ENCODE results near the gene HIRA.
"Not testable (repeated sequence)": the region's sequence is repeated elsewhere in the genome, so short reads cannot be mapped to it uniquely, and the experiment has no call there.

Gene HIRA

DNA sequence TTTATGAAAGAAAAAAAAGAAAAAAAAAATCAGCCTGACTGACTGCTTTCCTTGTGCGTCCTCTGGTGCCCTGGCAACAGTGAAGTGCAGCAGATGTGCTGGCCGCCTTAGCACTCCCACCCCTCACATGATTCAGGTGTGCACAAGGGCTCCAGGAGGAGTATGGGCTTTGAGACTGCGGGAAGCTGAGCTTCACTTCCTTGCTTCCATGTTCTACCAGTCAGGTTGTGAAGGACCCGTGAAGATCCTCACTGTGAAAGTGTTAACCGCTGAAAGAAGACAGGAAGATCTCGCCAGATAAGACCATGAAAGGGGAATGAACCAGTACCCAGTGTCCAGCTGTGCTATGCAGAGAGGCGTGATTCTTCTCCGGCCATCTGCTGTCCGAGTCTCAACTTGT lies 48.2 kb downstream of the HIRA start:
- Mint-ChIP-seq H3K4me3 (no peak overlapping the region), H3K4me1 (no peaks in the 10 kb centered on the region), H3K36me3 (peaks cover 30 to 50% of the 10 kb centered on the region in 2 donors), H3K27me3 (no peaks in the 10 kb centered on the region), H3K9me3 (no peaks in the 10 kb centered on the region), H3K27ac (no peak overlapping the region)
- DNase-seq (no peak), ATAC-seq (replicated peaks) (no peak)

DNA sequence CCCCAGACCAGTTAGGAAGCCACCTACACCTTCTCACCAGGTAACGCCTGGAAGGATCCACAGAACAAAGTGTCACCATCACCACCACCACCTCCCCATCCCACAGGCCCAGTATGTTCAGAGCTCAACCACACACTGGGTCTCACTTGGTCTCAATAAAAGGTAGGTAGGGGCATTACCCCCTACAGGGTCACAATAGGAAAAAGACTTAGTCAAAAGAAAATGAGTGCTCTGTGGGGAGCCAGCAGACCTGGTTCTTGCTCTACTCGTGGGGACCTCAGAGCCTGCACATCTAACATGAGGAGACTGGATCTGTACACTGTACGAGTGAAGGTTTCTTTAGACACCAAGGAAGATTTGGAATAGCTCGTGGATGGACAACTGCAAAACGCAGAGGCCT lies 49.3 kb downstream of the HIRA start:
- Mint-ChIP-seq H3K9me3 (no peaks in the 10 kb centered on the region), H3K36me3 (peaks cover 30 to 54% of the 10 kb centered on the region in 2 donors), H3K4me3 (no peak overlapping the region), H3K27ac (no peak overlapping the region), H3K27me3 (no peaks in the 10 kb centered on the region), H3K4me1 (no peaks in the 10 kb centered on the region)
- ATAC-seq (replicated peaks) (no peak), DNase-seq (no peak)

DNA sequence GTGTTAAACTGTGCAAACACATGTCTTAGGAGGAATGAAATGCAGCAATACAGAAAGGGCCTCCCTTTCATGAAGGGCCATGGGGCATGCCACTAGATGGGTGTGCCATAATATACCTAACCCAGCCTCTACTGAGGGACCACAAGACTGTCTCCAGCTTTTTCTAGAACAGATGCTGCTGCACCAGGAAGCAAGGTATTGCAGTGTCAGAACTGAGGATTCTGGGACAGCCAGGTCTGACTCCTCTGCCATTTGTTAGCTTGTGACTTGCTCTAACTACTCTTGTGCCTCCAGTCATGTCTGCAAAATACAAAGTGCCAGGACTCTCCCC lies 53.2 kb downstream of the HIRA start:
- Mint-ChIP-seq H3K27ac (no peak overlapping the region), H3K36me3 (peaks cover 37 to 62% of the 10 kb centered on the region in 2 donors), H3K4me1 (no peaks in the 10 kb centered on the region), H3K9me3 (no peaks in the 10 kb centered on the region), H3K4me3 (no peak overlapping the region), H3K27me3 (no peaks in the 10 kb centered on the region)
- no peak for ATAC-seq (replicated peaks)
- DNase-seq = no peak

DNA sequence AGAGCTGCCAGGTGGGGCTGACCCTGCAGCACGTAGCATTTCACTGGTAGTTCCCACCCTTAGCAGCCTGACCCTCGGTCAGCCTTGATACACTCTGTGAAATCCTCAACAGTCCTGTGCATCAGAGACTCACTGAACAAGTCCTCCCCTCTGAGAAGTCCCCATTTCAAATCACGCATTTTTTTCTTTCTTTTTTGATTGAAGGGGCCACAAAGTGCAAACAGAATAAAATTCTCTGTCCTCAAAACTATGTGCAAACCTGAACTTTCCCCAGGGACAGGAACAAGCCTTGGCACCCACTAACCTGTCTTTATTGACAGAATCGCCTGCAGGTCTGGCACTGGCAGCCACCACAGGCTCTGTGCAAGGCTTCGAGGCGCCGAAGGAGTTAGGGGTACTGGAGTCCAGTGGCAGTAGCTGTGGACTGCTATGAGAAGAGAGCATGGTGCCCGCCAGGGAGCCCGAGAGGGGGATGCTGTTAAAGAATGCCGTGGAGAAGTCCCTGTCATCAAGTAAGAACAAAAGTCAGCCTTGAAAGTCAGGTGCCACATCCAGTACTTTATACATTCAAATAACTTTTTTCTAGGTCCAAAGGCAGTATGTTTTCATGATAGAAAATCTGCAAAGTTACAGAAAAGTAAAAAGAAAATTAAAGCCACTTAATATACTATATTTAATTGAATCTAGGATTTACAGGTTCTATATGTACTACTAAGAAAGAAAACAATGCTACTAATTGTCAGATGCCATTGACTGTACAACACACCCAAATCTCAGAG lies 53.8 kb downstream of the HIRA start:
- H3K27ac Mint-ChIP-seq = no peak overlapping the region
- peaks cover 38 to 62% of the 10 kb centered on the region in 2 donors for H3K36me3 Mint-ChIP-seq
- H3K4me3 Mint-ChIP-seq = no peak overlapping the region
- no peaks in the 10 kb centered on the region for H3K9me3 Mint-ChIP-seq
- H3K27me3 Mint-ChIP-seq = no peaks in the 10 kb centered on the region
- H3K4me1 Mint-ChIP-seq = no peaks in the 10 kb centered on the region
- DNase-seq (no peak), ATAC-seq (replicated peaks) (no peak)

DNA sequence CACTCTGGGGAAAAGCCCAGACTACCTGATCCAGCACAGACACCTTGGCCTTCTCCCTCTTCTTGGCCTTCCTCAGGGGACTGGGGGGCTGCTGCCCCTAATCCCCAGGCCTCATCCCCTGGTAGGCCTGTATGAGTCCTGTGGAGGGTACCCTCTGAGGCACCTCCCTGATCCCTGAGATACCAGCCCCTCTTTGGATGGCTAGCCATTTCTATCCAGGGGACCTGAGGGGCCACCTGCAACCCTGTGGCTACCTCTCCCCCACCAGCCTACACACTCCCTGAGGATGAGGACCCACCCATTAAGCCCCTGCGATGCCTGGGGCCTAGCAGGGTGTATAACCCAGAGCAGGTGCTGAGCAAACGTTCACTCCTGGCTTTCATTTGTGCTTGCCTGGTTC lies 54.6 kb downstream of the HIRA start:
- Mint-ChIP-seq H3K4me3 (no peak overlapping the region), H3K27ac (peak overlapping the region; percentile 33), H3K4me1 (no peaks in the 10 kb centered on the region), H3K27me3 (no peaks in the 10 kb centered on the region), H3K9me3 (no peaks in the 10 kb centered on the region), H3K36me3 (peaks cover 31 to 56% of the 10 kb centered on the region in 2 donors)
- ATAC-seq (replicated peaks) (no peak), DNase-seq (no peak)

DNA sequence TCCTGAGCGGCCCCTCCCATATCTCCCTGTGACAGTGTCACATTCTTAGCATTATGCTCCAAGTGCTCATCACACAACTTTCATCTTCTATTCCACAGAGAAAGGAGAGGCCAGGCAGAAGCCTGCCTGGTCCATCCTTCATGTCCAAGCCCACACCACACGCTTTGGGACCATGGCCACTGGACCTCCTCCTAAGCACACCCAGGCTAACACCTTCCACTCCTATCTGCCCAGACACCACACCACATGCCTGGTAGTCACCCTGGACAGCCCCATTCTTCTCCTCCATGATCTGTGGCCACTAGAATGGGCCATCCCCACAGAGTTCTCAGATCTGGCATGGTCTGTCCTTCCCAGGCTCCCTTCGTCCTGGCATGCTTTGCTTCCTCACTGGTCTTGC lies 55.3 kb downstream of the HIRA start:
- Mint-ChIP-seq H3K27me3 (no peaks in the 10 kb centered on the region), H3K9me3 (no peaks in the 10 kb centered on the region), H3K27ac (peak overlapping the region; percentile 86), H3K4me1 (no peaks in the 10 kb centered on the region), H3K36me3 (peaks cover 34 to 57% of the 10 kb centered on the region in 2 donors), H3K4me3 (no peak overlapping the region)
- DNase-seq (no peak), ATAC-seq (replicated peaks) (no peak)

DNA sequence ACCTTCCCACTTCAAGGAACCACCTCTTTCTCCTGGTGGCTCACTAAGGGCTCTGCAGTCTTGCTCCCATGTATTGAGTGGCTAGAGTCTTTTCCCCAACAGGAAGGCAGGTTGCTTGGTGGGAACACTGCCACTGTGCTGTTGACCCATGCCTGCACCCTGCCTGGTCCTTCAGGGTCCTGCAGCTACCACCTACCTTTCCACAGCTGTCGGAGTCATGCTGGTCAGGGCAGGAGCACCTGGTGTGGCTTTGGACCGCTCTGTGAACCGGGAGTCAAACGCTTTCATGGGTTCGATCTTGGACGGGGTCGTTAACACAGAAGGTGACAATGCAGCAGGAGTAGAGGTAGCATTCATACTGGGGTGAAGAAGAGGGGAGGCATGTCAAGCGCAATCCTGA lies 56.1 kb downstream of the HIRA start:
- Mint-ChIP-seq H3K4me3 (no peak overlapping the region), H3K9me3 (no peaks in the 10 kb centered on the region), H3K4me1 (no peaks in the 10 kb centered on the region), H3K36me3 (peaks cover 34 to 62% of the 10 kb centered on the region in 2 donors), H3K27ac (peak overlapping the region; percentile 52), H3K27me3 (no peaks in the 10 kb centered on the region)
- no peak for DNase-seq
- no peak for ATAC-seq (replicated peaks)

DNA sequence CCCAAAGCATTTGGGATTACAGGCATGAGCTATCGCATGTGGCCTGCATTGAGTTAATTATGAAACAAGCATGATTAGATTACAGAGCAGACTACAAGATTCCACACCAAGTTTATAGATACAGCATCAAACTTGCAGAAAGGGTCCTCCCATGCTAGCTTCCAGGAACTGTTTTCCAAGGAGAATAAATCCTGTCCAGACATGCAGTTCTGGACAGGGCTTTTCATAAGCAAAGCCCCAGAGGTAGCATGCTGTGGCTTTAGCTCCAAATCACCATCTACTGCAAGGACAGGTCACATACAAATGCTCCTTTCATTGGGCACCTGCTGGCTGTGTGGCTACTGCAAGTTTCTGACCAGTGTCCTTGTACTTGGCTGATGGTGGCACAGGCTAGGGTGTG lies 57.1 kb downstream of the HIRA start:
- DNase-seq = no peak
- Mint-ChIP-seq H3K36me3 (peaks cover 34 to 62% of the 10 kb centered on the region in 2 donors), H3K9me3 (no peaks in the 10 kb centered on the region), H3K27ac (no peak overlapping the region), H3K4me3 (no peak overlapping the region), H3K4me1 (no peaks in the 10 kb centered on the region), H3K27me3 (no peaks in the 10 kb centered on the region)
- ATAC-seq (replicated peaks) = no peak

DNA sequence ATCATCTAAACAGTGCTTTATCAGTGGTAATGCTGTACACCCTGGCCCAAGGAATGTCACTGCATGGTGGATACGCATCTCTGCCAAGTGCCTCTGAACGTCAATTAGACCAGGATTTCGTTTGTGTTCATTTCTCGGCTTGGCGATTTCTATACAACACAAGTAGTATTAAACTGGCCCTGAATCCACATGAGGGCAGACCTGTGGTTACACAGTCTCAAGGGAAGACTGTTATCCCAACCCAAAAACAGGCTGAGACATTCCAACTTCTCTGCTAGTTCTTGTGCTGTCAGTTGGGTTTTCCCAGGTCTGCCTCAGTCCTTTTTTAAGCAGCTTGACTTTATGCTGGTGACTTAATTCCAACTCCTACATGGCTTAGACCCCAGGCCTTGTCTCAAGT lies 58.1 kb downstream of the HIRA start:
- H3K4me3 Mint-ChIP-seq = no peak overlapping the region
- H3K36me3 Mint-ChIP-seq = peaks cover 42 to 70% of the 10 kb centered on the region in 2 donors
- H3K27me3 Mint-ChIP-seq = no peaks in the 10 kb centered on the region
- peaks cover 5 to 9% of the 10 kb centered on the region in 2 donors for H3K4me1 Mint-ChIP-seq
- DNase-seq = no peak
- no peaks in the 10 kb centered on the region for H3K9me3 Mint-ChIP-seq
- ATAC-seq (replicated peaks) = no peak
- no peak overlapping the region for H3K27ac Mint-ChIP-seq

DNA sequence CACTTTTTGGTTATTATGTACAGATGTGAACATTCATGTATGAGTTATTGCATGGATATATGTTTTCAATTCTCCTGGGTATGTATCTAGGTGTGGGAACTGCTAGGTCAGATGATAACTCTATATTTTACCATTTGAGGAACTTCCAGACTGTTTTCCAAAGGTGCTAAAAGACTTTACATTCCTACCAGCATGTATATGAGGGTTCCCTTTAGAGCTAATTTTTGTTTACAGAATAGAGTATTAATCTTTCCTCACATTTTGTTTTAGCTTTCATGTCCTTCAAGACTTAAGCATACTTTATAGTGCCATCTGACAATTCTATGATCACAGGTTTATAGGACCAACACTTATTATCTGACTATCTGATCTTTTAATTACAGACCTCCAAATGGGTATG lies 59.6 kb downstream of the HIRA start:
- Mint-ChIP-seq H3K27me3 (no peaks in the 10 kb centered on the region), H3K4me3 (no peak overlapping the region), H3K36me3 (peaks cover 47 to 71% of the 10 kb centered on the region in 2 donors), H3K27ac (no peak overlapping the region), H3K4me1 (peaks cover 8 to 15% of the 10 kb centered on the region in 2 donors), H3K9me3 (no peaks in the 10 kb centered on the region)
- DNase-seq (no peak), ATAC-seq (replicated peaks) (no peak)

DNA sequence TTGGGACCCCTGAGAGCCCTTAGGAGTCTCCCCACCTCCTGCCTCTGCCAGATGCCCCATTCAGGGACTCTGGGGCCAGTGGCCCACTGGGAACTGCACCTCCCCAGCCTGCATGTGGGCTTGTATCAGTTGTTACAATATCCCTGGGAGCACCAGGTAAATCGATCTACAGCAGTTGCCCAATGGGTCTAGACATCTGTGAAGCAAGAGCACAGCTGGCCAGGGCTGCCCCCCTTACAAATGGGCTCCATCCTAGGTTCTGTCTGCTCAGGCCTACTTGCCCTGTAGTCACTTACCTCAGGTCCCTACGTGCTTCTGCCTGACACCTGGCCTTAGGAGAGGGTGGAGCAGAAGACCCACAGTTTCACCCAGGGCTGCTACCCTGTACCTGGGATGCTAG lies 62.7 kb downstream of the HIRA start:
- H3K36me3 Mint-ChIP-seq = peaks cover 47 to 62% of the 10 kb centered on the region in 2 donors
- no peak overlapping the region for H3K4me3 Mint-ChIP-seq
- DNase-seq (no peak), ATAC-seq (replicated peaks) (no peak)
- no peaks in the 10 kb centered on the region for H3K27me3 Mint-ChIP-seq
- peaks cover 18 to 40% of the 10 kb centered on the region in 2 donors for H3K4me1 Mint-ChIP-seq
- peaks cover 2 to 4% of the 10 kb centered on the region in 2 donors for H3K9me3 Mint-ChIP-seq
- no peak overlapping the region for H3K27ac Mint-ChIP-seq

DNA sequence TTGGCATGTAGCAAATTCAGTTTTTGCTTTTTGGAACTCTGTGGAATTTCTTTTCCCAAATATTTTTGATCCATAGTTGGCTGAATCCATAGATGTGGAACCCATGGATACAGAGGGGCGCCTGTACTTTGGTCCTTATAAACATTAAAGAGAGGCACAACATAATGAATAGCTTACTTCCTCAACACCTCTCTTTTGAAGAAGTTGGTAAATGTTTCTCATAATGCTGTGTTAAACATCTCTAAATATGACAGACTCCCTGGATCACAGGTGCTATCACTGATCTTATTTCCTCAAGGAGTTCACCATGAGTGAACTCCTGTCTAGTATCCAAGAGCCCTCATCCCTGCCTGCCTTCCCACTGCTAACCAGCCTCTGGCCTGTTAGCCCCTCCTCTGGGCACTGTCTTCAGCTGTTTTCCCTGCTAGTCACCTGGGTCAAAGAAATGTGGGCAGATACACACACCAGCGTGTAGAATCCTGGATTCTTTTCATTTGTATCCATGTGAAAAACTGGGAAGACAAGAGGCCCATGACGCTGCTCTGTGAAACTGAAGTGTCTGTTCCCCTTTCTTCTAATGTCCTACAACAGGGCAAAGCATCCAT lies 63.7 kb downstream of the HIRA start:
- no peak for ATAC-seq (replicated peaks)
- Mint-ChIP-seq H3K4me1 (peaks cover 18 to 42% of the 10 kb centered on the region in 2 donors), H3K27ac (no peak overlapping the region), H3K36me3 (peaks cover 44 to 59% of the 10 kb centered on the region in 2 donors), H3K9me3 (peaks cover 2 to 4% of the 10 kb centered on the region in 2 donors), H3K27me3 (no peaks in the 10 kb centered on the region), H3K4me3 (no peak overlapping the region)
- DNase-seq = no peak

DNA sequence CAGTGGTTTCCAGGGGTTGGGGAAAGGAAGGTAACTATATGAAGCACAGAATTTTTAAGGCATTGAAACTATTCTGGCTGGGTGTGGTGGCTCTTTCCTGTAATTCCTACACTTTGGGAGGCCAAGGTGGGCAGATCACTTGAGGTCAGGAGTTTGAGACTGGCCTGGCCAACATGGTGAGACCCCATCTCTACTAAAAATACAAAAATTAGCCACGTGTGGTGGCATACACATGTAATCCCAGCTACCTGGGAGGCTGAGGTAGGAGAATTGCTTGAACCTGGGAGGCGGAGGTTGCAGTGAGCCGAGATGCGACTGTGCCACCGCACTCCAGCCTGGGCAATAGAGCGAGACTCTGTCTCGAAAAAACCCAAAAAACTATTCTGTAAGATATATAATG lies 68.0 kb downstream of the HIRA start:
- H3K27ac Mint-ChIP-seq; DNase-seq; H3K27me3 Mint-ChIP-seq; ATAC-seq (replicated peaks); H3K4me3 Mint-ChIP-seq; H3K9me3 Mint-ChIP-seq: not testable (repeated sequence)
- peaks cover 68 to 74% of the 10 kb centered on the region in 2 donors for H3K36me3 Mint-ChIP-seq
- H3K4me1 Mint-ChIP-seq = peaks cover 44 to 70% of the 10 kb centered on the region in 2 donors

DNA sequence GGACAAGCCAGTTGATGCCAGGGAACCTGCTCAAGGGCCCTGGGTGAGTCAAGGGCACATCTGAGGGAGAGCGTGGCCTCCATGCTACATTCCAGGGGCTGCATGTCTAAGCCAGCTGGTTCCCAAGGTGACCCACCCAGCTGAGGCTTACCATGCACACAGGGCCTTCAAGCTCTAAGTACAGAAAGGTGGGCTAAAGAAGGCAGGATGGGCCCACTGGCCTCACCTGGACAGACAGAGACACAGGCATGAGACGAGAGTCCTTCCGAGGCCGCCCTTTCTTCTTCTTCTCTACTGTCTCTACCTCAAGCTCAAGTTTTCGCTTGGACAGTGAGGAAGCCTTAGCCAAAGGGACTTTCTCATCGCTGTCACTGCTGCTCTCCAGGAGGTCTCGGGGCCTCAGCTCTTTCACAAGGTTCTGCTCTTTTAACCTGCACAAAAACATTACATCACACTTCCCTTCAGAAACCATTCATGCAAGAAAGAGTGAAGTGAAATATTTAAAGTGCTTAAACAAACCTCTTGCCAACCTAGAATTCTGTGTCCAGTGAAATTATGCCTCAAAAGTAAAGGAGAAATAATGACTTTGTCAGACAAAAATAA lies 69.9 kb downstream of the HIRA start:
- peak overlapping the region; percentile 52 to 62 for H3K4me3 Mint-ChIP-seq
- H3K36me3 Mint-ChIP-seq = peaks cover 73 to 78% of the 10 kb centered on the region in 2 donors
- H3K27ac Mint-ChIP-seq = peak overlapping the region; percentile 90

DNA sequence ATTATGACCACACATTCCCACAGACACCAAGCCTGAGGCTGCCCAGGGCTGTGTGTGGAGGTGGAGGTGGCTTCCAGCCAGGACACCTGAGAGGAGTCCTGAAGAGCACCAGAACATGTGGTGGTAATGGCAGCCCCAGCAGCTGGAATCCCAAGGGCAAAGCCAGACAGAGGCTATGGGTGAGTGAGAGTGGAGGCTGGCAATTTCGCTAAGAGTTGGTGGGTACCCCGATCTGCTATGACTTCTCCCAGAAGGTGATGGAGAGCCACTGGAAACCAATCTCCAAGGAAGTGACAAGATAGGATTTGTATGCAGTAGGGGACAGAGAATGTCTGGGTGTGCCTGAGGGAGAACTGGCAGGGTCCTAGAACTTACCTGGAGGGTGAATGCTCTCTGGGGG lies 70.7 kb downstream of the HIRA start:
- no peak for DNase-seq
- Mint-ChIP-seq H3K27ac (peak overlapping the region; percentile 90), H3K4me3 (peak overlapping the region; percentile 31 to 59), H3K27me3 (no peaks in the 10 kb centered on the region), H3K4me1 (peaks cover 46 to 65% of the 10 kb centered on the region in 2 donors), H3K9me3 (peaks cover 2 to 3% of the 10 kb centered on the region in 2 donors), H3K36me3 (peaks cover 74 to 77% of the 10 kb centered on the region in 2 donors)
- ATAC-seq (replicated peaks) = no peak

More for the DNA sequence above, 69.9 kb downstream of the HIRA start:
- ATAC-seq (replicated peaks) (peak; percentile 98), DNase-seq (peak; percentile 60)
- Mint-ChIP-seq H3K4me1 (peaks cover 49 to 71% of the 10 kb centered on the region in 2 donors), H3K27me3 (no peaks in the 10 kb centered on the region), H3K9me3 (peaks cover 4 to 7% of the 10 kb centered on the region in 2 donors)
